Trophoblast cell (in vitro differentiated cells and primary cell): Measurements from ENCODE around the gene GUF1.
"Not testable (repeated sequence)": the region's sequence is repeated elsewhere in the genome, so short reads cannot be mapped to it uniquely, and the experiment has no call there.

Source experiments
- DNase-seq, 2 donors: peaks; one replicate each; pipeline ENCODE4 v3.0.0-alpha.2; 2016
- H2AFZ ChIP-seq: 2 replicates; pipeline ENCODE4 v1.6.1; 2013; ENCODE audit warnings: low read length, moderate library complexity, mild to moderate bottlenecking; ENCODE audit not compliant: insufficient read depth, poor library complexity
- H2AK5ac ChIP-seq: 2 replicates; pipeline ENCODE4 v1.6.1; 2013; ENCODE audit warnings: mild to moderate bottlenecking, low read length
- H2BK120ac ChIP-seq: 2 replicates; pipeline ENCODE4 v1.6.1; 2013; ENCODE audit warnings: low read length, mild to moderate bottlenecking, moderate library complexity; ENCODE audit not compliant: insufficient read depth, poor library complexity
- H2BK12ac ChIP-seq: 2 replicates; pipeline ENCODE4 v1.6.1; 2013; ENCODE audit warnings: mild to moderate bottlenecking, low read length, moderate library complexity
- H2BK5ac ChIP-seq: 2 replicates; pipeline ENCODE4 v1.6.1; 2013; ENCODE audit warnings: low read length, low read depth, moderate library complexity, mild to moderate bottlenecking; ENCODE audit not compliant: poor library complexity
- H3K14ac ChIP-seq: 2 replicates; pipeline ENCODE4 v1.6.1; 2013; ENCODE audit warnings: mild to moderate bottlenecking, low read length
- H3K18ac ChIP-seq: 2 replicates; pipeline ENCODE4 v1.6.1; 2013; ENCODE audit warnings: mild to moderate bottlenecking, low read length
- H3K23ac ChIP-seq: 2 replicates; pipeline ENCODE4 v1.6.1; 2013; ENCODE audit warnings: low read length
- H3K27ac ChIP-seq: 2 replicates; pipeline ENCODE4 v1.5.1; 2013; ENCODE audit warnings: low read depth, mild to moderate bottlenecking, inconsistent platforms, low read length, moderate library complexity
- H3K27me3 ChIP-seq: 2 replicates; pipeline ENCODE4 v1.6.1; 2013; ENCODE audit warnings: inconsistent platforms, mild to moderate bottlenecking, low read length, moderate library complexity; ENCODE audit not compliant: insufficient read depth
- H3K36me3 ChIP-seq, 2 experiments: 1 replicate in 1 of 2; 2 replicates in 1 of 2; pipeline ENCODE4 v1.6.1; 2013; ENCODE audit warnings: low read length in 2 of 2, mild to moderate bottlenecking in 2 of 2, moderate library complexity in 1 of 2; ENCODE audit not compliant: insufficient read depth in 2 of 2, control insufficient read depth in 1 of 2
- H3K4ac ChIP-seq: 2 replicates; pipeline ENCODE4 v1.6.1; 2013; ENCODE audit warnings: low read depth, mild to moderate bottlenecking, low read length, moderate library complexity
- H3K4me1 ChIP-seq, 2 experiments: 1 replicate in 1 of 2; 2 replicates in 1 of 2; pipeline ENCODE4 v1.6.1; 2013; ENCODE audit warnings: low read length in 2 of 2, mild to moderate bottlenecking in 2 of 2, moderate library complexity in 1 of 2; ENCODE audit not compliant: insufficient read depth in 2 of 2, control insufficient read depth in 1 of 2
- H3K4me2 ChIP-seq: 2 replicates; pipeline ENCODE4 v1.6.1; 2013; ENCODE audit warnings: inconsistent platforms, mild to moderate bottlenecking, low read length, moderate library complexity
- H3K4me3 ChIP-seq: 2 replicates; pipeline ENCODE4 v1.5.1; 2013; ENCODE audit warnings: mild to moderate bottlenecking, low read depth, low read length, inconsistent platforms
- H3K79me1 ChIP-seq: one replicate; pipeline ENCODE4 v1.6.1; 2013; ENCODE audit warnings: low read length
- H3K79me2 ChIP-seq: 2 replicates; pipeline ENCODE4 v1.6.1; 2013; ENCODE audit warnings: low read length, mild to moderate bottlenecking; ENCODE audit not compliant: control insufficient read depth, insufficient read depth, poor library complexity
- H3K9ac ChIP-seq: 2 replicates; pipeline ENCODE4 v1.6.1; 2013; ENCODE audit warnings: mild to moderate bottlenecking, low read length
- H3K9me3 ChIP-seq: 2 replicates; pipeline ENCODE4 v1.6.1; 2013; ENCODE audit warnings: low read depth, mild to moderate bottlenecking, control low read depth, inconsistent platforms, low read length; ENCODE audit not compliant: insufficient read depth
- H4K12ac ChIP-seq: 2 replicates; pipeline ENCODE4 v1.6.1; 2013; ENCODE audit warnings: low read depth, mild to moderate bottlenecking, low read length, moderate library complexity
- H4K8ac ChIP-seq: 2 replicates; pipeline ENCODE4 v1.6.1; 2013; ENCODE audit warnings: low read depth, mild to moderate bottlenecking, low read length, moderate library complexity
- H4K91ac ChIP-seq: one replicate; pipeline ENCODE4 v1.6.1; 2013; ENCODE audit warnings: low read depth, mild to moderate bottlenecking, low read length, moderate library complexity
- WGBS: extraction: QIAGEN DNeasy Blood & Tissue Kit; methylation state at CpG from one replicate; pipeline ENCODE4 v1.1.7; 2013; ENCODE audit warnings: missing lambda C conversion rate; ENCODE audit not compliant: insufficient read length, insufficient coverage; ENCODE audit errors: extremely low coverage; 5-methylcytosine and 5-hydroxymethylcytosine counted together

Gene GUF1

DNA sequence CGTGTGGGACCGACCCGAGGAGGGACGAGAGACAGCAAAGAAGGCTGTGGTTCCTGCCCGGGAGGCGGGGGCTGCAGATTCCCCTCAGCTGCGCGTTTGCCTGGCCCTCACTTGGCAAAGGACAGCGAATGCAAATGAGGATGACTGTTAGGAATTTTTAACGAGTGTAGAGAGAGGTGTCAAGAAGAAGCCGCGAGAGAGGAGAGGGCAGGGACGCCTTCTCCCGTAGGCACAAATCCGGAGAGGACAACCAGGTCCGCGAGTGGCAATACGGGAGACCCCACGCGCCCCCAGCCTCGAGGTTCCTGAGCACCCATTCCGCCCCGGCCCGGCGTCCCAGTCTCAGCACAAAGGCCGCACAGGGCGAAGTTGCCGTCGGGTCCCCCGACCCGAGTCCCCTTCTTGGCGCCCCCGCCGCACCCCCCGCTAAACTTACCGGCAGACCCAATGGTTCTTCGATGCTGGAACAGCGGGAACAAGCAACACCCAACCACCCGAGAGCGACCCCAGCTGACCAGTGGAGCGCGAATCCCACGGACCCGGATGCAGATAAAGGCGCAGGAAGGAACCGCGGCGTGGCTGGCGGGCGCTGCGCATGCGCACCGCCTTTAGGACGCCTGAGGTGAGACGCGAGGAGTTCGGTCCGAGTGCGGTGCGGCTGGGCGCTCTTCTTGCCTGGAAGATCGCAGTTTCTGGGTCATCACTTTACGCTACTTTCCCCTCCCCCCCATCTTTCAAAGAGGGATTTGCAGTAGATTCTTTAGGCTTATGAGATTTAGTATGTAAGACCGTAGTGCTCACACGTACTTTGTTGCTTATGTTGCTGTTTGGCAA is 48.0 kb downstream of the GUF1 start, which contains the start of gene GNPDA2:
Gene GNPDA2, minus strand, starts transcription at position 519 of the 834 bp plus-strand sequence. CDS start 4,349 bp downstream, outside the sequence.
- Histone ChIP-seq H3K79me2 (peaks cover 3% of the 10 kb centered on the region), H3K9ac (peak within 1 kb of the TSS; percentile 70), H2AK5ac (no peak within 1 kb of the TSS), H2BK120ac (no peak within 1 kb of the TSS), H3K27me3 (no peaks in the 10 kb centered on the region), H4K12ac (peak within 1 kb of the TSS; percentile 56), H3K27ac (no peak within 1 kb of the TSS), H3K4me3 (peak within 1 kb of the TSS; percentile 84), H2BK5ac (no peak within 1 kb of the TSS), H3K14ac (peak within 1 kb of the TSS; percentile 51), H3K9me3 (no peaks in the 10 kb centered on the region), H2AFZ (peak within 1 kb of the TSS; percentile 73), H3K79me1 (peaks cover 4% of the 10 kb centered on the region), H3K36me3 (no peaks in the 10 kb centered on the region), H3K23ac (no peak within 1 kb of the TSS), H3K4me1 (no peaks in the 10 kb centered on the region), H3K4me2 (peak within 1 kb of the TSS; percentile 93), H4K91ac (no peak within 1 kb of the TSS), H3K18ac (peak within 1 kb of the TSS; percentile 20), H2BK12ac (no peak within 1 kb of the TSS), H4K8ac (peak within 1 kb of the TSS; percentile 75), H3K4ac (no peak within 1 kb of the TSS)
- no CpG with 5 or more reads among the region's 65 CpGs for WGBS
- peak; percentile 80 for DNase-seq

DNA sequence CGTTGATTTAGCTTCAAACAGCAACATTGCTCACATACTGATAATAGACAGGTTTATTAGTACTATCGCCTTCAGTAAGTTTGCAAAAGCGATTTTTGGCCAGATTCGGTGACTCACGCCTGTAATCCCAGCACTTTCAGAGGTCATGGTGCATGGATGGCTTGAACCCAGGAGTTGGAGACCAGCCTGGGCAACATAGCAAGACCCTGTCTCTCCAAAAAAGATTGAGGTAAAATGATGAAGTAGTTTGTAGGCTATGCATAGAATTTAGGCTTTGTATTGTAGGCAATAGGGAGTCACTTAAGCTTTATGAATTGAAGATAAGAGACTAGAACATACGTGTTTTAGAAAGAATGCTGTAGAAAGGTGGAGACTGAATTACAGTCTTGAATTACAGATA is 49.3 kb downstream of the GUF1 start:
- Histone ChIP-seq H2AK5ac (no peak overlapping the region), H3K14ac (no peak overlapping the region), H3K4ac (no peak overlapping the region), H3K27ac (no peak overlapping the region), H4K91ac (no peak overlapping the region), H3K9ac (no peak overlapping the region), H3K27me3 (no peaks in the 10 kb centered on the region), H3K79me1 (peaks cover 4% of the 10 kb centered on the region), H3K23ac (no peak overlapping the region), H2BK120ac (no peak overlapping the region), H3K4me1 (no peaks in the 10 kb centered on the region), H3K4me2 (no peak overlapping the region), H2AFZ (no peak overlapping the region), H3K36me3 (no peaks in the 10 kb centered on the region), H4K8ac (no peak overlapping the region), H2BK12ac (no peak overlapping the region), H3K9me3 (no peaks in the 10 kb centered on the region), H3K4me3 (no peak overlapping the region), H3K18ac (no peak overlapping the region), H3K79me2 (peaks cover 3% of the 10 kb centered on the region), H2BK5ac (no peak overlapping the region), H4K12ac (no peak overlapping the region)
- DNase-seq, result peak; percentile 47 to 63
- WGBS, result no CpG with 5 or more reads among the region's 6 CpGs

DNA sequence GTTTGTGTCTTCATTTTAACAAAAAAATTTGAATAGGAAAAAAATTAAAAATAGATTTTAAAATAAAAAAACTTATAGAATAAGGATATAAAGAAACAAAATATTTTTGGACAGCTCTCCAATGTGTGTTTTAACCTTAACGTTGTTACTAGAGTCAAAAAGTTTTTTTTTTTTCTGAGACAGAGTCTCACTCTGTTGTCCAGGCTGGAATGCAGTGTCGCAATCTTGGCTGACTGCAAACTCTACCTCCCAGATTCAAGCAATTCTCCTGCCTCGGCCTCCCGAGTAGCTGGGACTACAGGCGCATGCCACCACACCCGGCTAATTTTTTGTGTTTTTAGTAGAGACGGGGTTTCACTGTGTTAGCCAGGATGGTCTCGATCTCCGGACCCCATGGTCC is 50.5 kb downstream of the GUF1 start:
- H3K9ac ChIP-seq, H3K9me3 ChIP-seq, H3K79me1 ChIP-seq, H2BK12ac ChIP-seq, H4K12ac ChIP-seq, H2BK5ac ChIP-seq, H2AFZ ChIP-seq, H3K79me2 ChIP-seq, H3K4ac ChIP-seq, H3K23ac ChIP-seq, H4K8ac ChIP-seq, H3K27ac ChIP-seq, H2BK120ac ChIP-seq, H3K4me3 ChIP-seq, H3K27me3 ChIP-seq, H3K18ac ChIP-seq, H2AK5ac ChIP-seq, H3K14ac ChIP-seq, H3K4me1 ChIP-seq, H3K4me2 ChIP-seq, H3K36me3 ChIP-seq, H4K91ac ChIP-seq: not testable (repeated sequence)
- peak; percentile 7 to 24 for DNase-seq
- WGBS, result no CpG with 5 or more reads among the region's 9 CpGs

DNA sequence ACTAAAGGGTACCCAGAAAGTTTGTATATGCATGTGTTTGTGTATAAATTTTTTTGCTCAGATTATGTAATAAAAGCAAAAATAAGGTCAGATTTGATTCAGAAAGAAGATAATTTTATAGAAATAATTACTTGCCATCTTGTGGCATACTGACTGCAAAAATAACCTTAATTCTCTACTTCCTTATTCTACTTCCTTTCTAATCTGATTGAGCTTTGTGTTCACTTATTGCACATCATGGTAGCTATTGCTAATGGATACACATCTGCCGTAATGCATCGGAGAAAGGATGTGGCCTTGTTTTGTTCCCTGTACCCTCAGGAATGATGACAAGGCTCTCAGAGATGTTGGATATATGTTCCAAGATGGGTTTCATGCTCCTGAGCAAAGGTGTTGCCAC is 58.7 kb downstream of the GUF1 start:
- no peaks in the 10 kb centered on the region for H3K9me3 ChIP-seq
- no peak overlapping the region for H2BK5ac ChIP-seq
- no peak overlapping the region for H4K8ac ChIP-seq
- no peaks in the 10 kb centered on the region for H3K4me1 ChIP-seq
- no peak overlapping the region for H3K27ac ChIP-seq
- no peak overlapping the region for H2AFZ ChIP-seq
- H2BK120ac ChIP-seq, result no peak overlapping the region
- H3K18ac ChIP-seq, result no peak overlapping the region
- no peak overlapping the region for H4K91ac ChIP-seq
- H3K27me3 ChIP-seq, result no peaks in the 10 kb centered on the region
- no peak overlapping the region for H4K12ac ChIP-seq
- no peak overlapping the region for H2BK12ac ChIP-seq
- H3K79me1 ChIP-seq, result no peaks in the 10 kb centered on the region
- WGBS, result no CpG with 5 or more reads among the region's 2 CpGs
- no peak overlapping the region for H3K14ac ChIP-seq
- H3K36me3 ChIP-seq, result no peaks in the 10 kb centered on the region
- no peak overlapping the region for H3K9ac ChIP-seq
- no peak overlapping the region for H2AK5ac ChIP-seq
- H3K4ac ChIP-seq, result no peak overlapping the region
- no peak overlapping the region for H3K4me3 ChIP-seq
- no peak overlapping the region for H3K4me2 ChIP-seq
- DNase-seq, result no peak
- no peak overlapping the region for H3K23ac ChIP-seq
- H3K79me2 ChIP-seq, result no peaks in the 10 kb centered on the region
